Endothelial cell of umbilical vein (primary cell): ENCODE results near the gene HAUS3. TPM values are rescaled to one million over a fixed set of nuclear protein-coding genes. Genes with fewer than 3 reads are reported as not detected.

Experiments used
- BruUV-seq: library from RNA; stranded (reverse); fragments of 400-500 nt; replicated peaks from 2 replicates; lab custom pipeline; 2021; lab: Mats Ljungman, UMichigan
- CTCF ChIA-PET: fragments of 300-600, 350-600 bp; sonication (Branson Sonifier 250); formaldehyde crosslinking; loops from one replicate; lab custom pipeline; 2021; ENCODE audit warnings: antibody characterized with exemption, inconsistent platforms; lab: Charles Lee
- POLR2A ChIA-PET: fragments of 300-600, 350-600 bp; sonication (Branson Sonifier 250); formaldehyde crosslinking; loops from one replicate; lab custom pipeline; 2021; ENCODE audit warnings: antibody characterized with exemption, inconsistent platforms; lab: Charles Lee
- DNase-seq: peaks from one replicate; pipeline ENCODE4 v3.0.0-alpha.2; 2011; ENCODE audit warnings: low read depth, low spot score
- FAIRE-seq: peaks from 2 replicates; lab custom pipeline; 2011; peaks lifted over from hg19 to GRCh38; lab: Jason Lieb, UNC
- H2AFZ ChIP-seq: 2 replicates; pipeline ENCODE4 v1.6.0; 2012; ENCODE audit warnings: low read depth, low read length, control low read depth, inconsistent platforms
- H3K27ac ChIP-seq: 2 replicates; pipeline ENCODE4 v1.5.1; 2011; ENCODE audit warnings: low read depth, mild to moderate bottlenecking, control low read depth, low read length, moderate library complexity; ENCODE audit not compliant: insufficient read depth
- H3K27me3 ChIP-seq, 2 experiments: 2 replicates each; pipeline versions ENCODE4 v1.6.0 to v1.6.1; 2011; ENCODE audit warnings: low read length in 2 of 2, mixed read lengths in 1 of 2; ENCODE audit not compliant: control insufficient read depth in 2 of 2, insufficient read depth in 2 of 2
- H3K36me3 ChIP-seq, 2 experiments: 2 replicates in 1 of 2; 3 replicates in 1 of 2; pipeline ENCODE4 v1.5.1; 2011; ENCODE audit warnings: low read length in 2 of 2, mild to moderate bottlenecking in 1 of 2, moderate library complexity in 1 of 2; ENCODE audit not compliant: control insufficient read depth in 2 of 2, insufficient read depth in 2 of 2; ENCODE audit errors: extremely low read depth in 1 of 2
- H3K4me1 ChIP-seq: 3 replicates; pipeline ENCODE4 v1.5.1; 2011; ENCODE audit warnings: mild to moderate bottlenecking, low read length; ENCODE audit not compliant: control insufficient read depth, insufficient read depth; ENCODE audit errors: extremely low read depth
- H3K4me2 ChIP-seq: 2 replicates; pipeline ENCODE4 v1.6.1; 2011; ENCODE audit warnings: low read length, control low read depth, mixed read lengths; ENCODE audit not compliant: insufficient read depth
- H3K4me3 ChIP-seq, 3 experiments: fragments of 200-600 bp in 1 of 3; sonication (generic), shearing (Covaris generic) in 1 of 3; replicated peaks in 1 of 3; 2 replicates each; pipeline ENCODE4 v1.5.1; 2011 to 2016; ENCODE audit warnings: control low read depth in 3 of 3, low read length in 3 of 3, mild to moderate bottlenecking in 2 of 3, inconsistent platforms in 1 of 3, low read depth in 1 of 3, moderate library complexity in 1 of 3; ENCODE audit not compliant: insufficient read depth in 1 of 3
- H3K79me2 ChIP-seq: 2 replicates; pipeline ENCODE4 v1.6.0; 2012; ENCODE audit warnings: low read length, inconsistent platforms; ENCODE audit not compliant: control insufficient read depth, insufficient read depth
- H3K9ac ChIP-seq: replicated peaks from 2 replicates; pipeline ENCODE3; 2011; ENCODE audit warnings: low read length, control low read depth; ENCODE audit not compliant: insufficient read depth; ENCODE audit errors: extremely low read depth
- H3K9me1 ChIP-seq: replicated peaks from 3 replicates; pipeline ENCODE4 v1.6.0; 2011; ENCODE audit warnings: mild to moderate bottlenecking, low read length; ENCODE audit not compliant: control insufficient read depth, insufficient read depth; ENCODE audit errors: extremely low read depth
- H3K9me3 ChIP-seq: replicated peaks from 2 replicates; pipeline ENCODE4 v1.5.1; 2012; ENCODE audit warnings: low read length, inconsistent platforms; ENCODE audit not compliant: control insufficient read depth, insufficient read depth
- H4K20me1 ChIP-seq: replicated peaks from 2 replicates; pipeline ENCODE3; 2011; ENCODE audit warnings: mild to moderate bottlenecking, low read length; ENCODE audit not compliant: control insufficient read depth, insufficient read depth; ENCODE audit errors: extremely low read depth
- CTCF ChIP-seq, 2 donors: IDR thresholded peaks; 1 replicate in 1 of 2; 2 replicates in 1 of 2; pipeline ENCODE4 v1.5.1; 2011; ENCODE audit warnings: low read length in 2 of 2, mild to moderate bottlenecking in 2 of 2, moderate library complexity in 2 of 2, control low read depth in 1 of 2, inconsistent platforms in 1 of 2, low read depth in 1 of 2; ENCODE audit not compliant: insufficient read depth in 1 of 2; ENCODE audit errors: extremely low read depth in 1 of 2
- EZH2 ChIP-seq: IDR thresholded peaks from 2 replicates; pipeline ENCODE4 v1.6.1; 2012; ENCODE audit warnings: borderline replicate concordance, low read depth, mild to moderate bottlenecking, moderate library complexity, low read length, inconsistent platforms; ENCODE audit not compliant: severe bottlenecking
- FOS ChIP-seq: IDR thresholded peaks from 2 replicates; pipeline ENCODE4 v1.6.1; 2011; ENCODE audit warnings: mild to moderate bottlenecking, low read length, moderate library complexity, borderline replicate concordance; ENCODE audit not compliant: insufficient read depth
- GATA2 ChIP-seq: IDR thresholded peaks from 2 replicates; pipeline ENCODE4 v1.7.0; 2011; ENCODE audit warnings: low read depth, mild to moderate bottlenecking, moderate library complexity, mixed read lengths, low read length; ENCODE audit not compliant: insufficient read length, insufficient read depth
- JUN ChIP-seq: IDR thresholded peaks from 2 replicates; pipeline ENCODE4 v1.6.1; 2011; ENCODE audit warnings: borderline replicate concordance, low read depth; ENCODE audit not compliant: insufficient read length, insufficient read depth
- MAX ChIP-seq: IDR thresholded peaks from 2 replicates; pipeline ENCODE4 v1.6.1; 2011; ENCODE audit not compliant: insufficient read depth, insufficient read length
- POLR2A ChIP-seq: IDR thresholded peaks from 2 replicates; pipeline ENCODE4 v1.6.1; 2012; ENCODE audit warnings: low read depth, mild to moderate bottlenecking, control low read depth, low read length
- POLR2AphosphoS5 ChIP-seq: IDR thresholded peaks from 2 replicates; pipeline ENCODE4 v1.6.1; 2012; ENCODE audit warnings: low read depth, mild to moderate bottlenecking, control low read depth, low read length, moderate library complexity; ENCODE audit not compliant: insufficient read depth
- dilution Hi-C: fragments of 300-500 bp; cut with MboI; formaldehyde crosslinking; loops from one replicate; pipeline ENCODE4 v1.15.0; 2019; ENCODE audit warnings: low sequenced_read_pairs; ENCODE audit not compliant: extremely low pct_ligation_motif_present
- intact Hi-C: fragments of 100-400 bp; cut with micrococcal nuclease; formaldehyde crosslinking; loops from one replicate; pipeline ENCODE4 v1.10.0; 2022
- polyA plus RNA-seq, 4 experiments: library from polyadenylated mRNA; depleted of rRNA in 3 of 4; stranded (reverse) in 3 of 4; unstranded in 1 of 4; fragments of >200 nt; gene quantifications; 2 replicates each; pipeline versions ENCODE4 v1.2.1 to v1.2.3, GENCODE V29; 2011 to 2012; ENCODE audit warnings: missing spikeins in 1 of 4
- total RNA-seq: library from RNA; stranded (reverse); gene quantifications from 2 replicates; pipeline ENCODE4 v1.2.3, GENCODE V29; 2021

Gene HAUS3
- total and polyA plus RNA-seq, 2 donors (not counting 3 experiments of a cell fraction or from before 2014, with no cell fraction given), result 4.4 to 15.9 TPM

- Histone ChIP-seq H2AFZ (peak overlapping the region; percentile 75), H3K36me3 (peaks cover 0 to 16% of the 10 kb centered on the region in 2 experiments), H3K27me3 (no peaks in the 10 kb centered on the region), H3K9me3 (no peaks in the 10 kb centered on the region), H3K79me2 (peaks cover 15% of the 10 kb centered on the region), H3K4me2 (peak overlapping the region; percentile 81), H3K27ac (peak overlapping the region; percentile 66), H3K4me1 (peaks cover 12% of the 10 kb centered on the region), H3K4me3 (peak overlapping the region; percentile 47 to 70 (median 58)), H3K9me1 (no peaks in the 10 kb centered on the region), H3K9ac (peak overlapping the region; percentile 62), H4K20me1 (no peaks in the 10 kb centered on the region)
- peak; percentile 100 for DNase-seq
- FAIRE-seq, result peak; percentile 98
- no peak for TF ChIP-seq GATA2
- no peak for TF ChIP-seq CTCF (IDR thresholded peaks at IDR 0.05; ENCODE audit: extremely low read depth in 1 of 2, insufficient read depth in 1 of 2, low read depth in 1 of 2, low read length in 2 of 2)
- no peak for TF ChIP-seq FOS
- TF ChIP-seq EZH2, result no peak
- TF ChIP-seq MAX, result peak; percentile 76
- TF ChIP-seq POLR2AphosphoS5, result peak; percentile 71
- peak; percentile 91 for TF ChIP-seq POLR2A
- no peak for TF ChIP-seq JUN
- no TSS peak for BruUV-seq
- CTCF ChIA-PET, result interaction anchor here (0.7 to 1.3 kb wide), 7 partner anchors 42 to 190 kb away, joined by 3 to 5 read pairs (median 3); no protein-coding TSS in a partner anchor
- POLR2A ChIA-PET, result interaction anchor here (0.6 to 1.0 kb wide), 6 partner anchors 15 to 206 kb away, joined by 3 to 5 read pairs (median 4); partner anchors contain the start of gene RNF4
- intact Hi-C loops, result loop anchor here (1.0 to 2.0 kb wide), 4 partner anchors 20 to 200 kb away; partner anchors contain the start of genes CFAP99, HAUS3, POLN and ZFYVE28
- dilution Hi-C loops, result no loop called here
These were observed 20.4 kb upstream of the HAUS3 start for GRCh38 chr4:2262145-2262943.
